GM21576 (cell line): Measurements from ENCODE around the gene IKZF1.

Source experiments
- ATAC-seq: cut with Tn5 transposase; IDR thresholded peaks from one replicate; pipeline ENCODE4 v1.9.1; 2021; ENCODE audit warnings: mild to moderate bottlenecking, moderate library complexity; ENCODE audit not compliant: unreplicated experiment

The IKZF1 gene

GRCh38 chr7:50307368-50308032 is 3.0 kb downstream of the IKZF1 start:
- peak; percentile 34 for ATAC-seq

DNA sequence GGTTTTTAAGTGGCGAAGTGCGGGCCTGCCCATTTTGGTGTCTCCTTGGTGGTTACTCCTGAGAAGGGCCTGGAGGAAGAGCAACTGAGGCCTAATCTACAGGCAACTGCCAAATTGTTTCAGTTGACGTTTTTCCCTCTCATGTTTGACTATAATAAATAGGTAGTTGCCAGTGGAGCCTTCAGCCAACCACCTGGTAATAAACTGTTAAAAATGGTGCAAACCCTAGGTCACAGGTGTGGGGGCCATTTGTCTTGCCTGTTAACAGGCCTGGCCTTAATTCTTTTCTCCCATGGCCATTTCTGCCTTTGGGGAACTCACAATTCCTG is 3.7 kb downstream of the IKZF1 start:
- no peak for ATAC-seq

GRCh38 chr7:50308532-50309385 is 4.2 kb downstream of the IKZF1 start:
- peak; percentile 17 for ATAC-seq

- no peak for ATAC-seq
These were observed 5.2 kb downstream of the IKZF1 start for GRCh38 chr7:50309721-50310120.

- no peak for ATAC-seq
These were observed 5.8 kb downstream of the IKZF1 start for GRCh38 chr7:50310361-50310760.

DNA sequence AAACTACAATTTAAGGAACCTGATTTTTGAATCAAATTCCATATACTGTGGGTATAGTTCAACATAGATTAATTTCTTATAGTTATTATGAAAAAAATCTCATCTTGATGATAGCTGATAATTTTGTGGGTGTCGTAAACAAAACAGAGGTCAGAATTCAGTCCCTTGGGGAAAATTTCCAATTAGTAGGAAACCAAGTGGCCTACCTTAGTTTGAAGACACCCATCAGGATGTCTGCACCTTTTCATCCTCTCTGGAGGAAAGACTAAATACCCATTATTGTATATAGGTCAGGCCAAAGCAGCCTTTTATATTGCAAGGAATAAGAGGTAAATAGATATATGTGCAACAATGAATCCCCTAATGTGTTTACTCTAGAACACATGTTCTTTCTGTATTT is 6.4 kb downstream of the IKZF1 start:
- ATAC-seq = no peak

- no peak for ATAC-seq
These were observed 8.0 kb downstream of the IKZF1 start for GRCh38 chr7:50312250-50313162.

- no peak for ATAC-seq
These were observed 10.5 kb downstream of the IKZF1 start for GRCh38 chr7:50314836-50315592.

- no peak for ATAC-seq
These were observed 11.5 kb downstream of the IKZF1 start for GRCh38 chr7:50315739-50316671.

GRCh38 chr7:50317221-50317678 is 12.7 kb downstream of the IKZF1 start:
- ATAC-seq = peak; percentile 67

DNA sequence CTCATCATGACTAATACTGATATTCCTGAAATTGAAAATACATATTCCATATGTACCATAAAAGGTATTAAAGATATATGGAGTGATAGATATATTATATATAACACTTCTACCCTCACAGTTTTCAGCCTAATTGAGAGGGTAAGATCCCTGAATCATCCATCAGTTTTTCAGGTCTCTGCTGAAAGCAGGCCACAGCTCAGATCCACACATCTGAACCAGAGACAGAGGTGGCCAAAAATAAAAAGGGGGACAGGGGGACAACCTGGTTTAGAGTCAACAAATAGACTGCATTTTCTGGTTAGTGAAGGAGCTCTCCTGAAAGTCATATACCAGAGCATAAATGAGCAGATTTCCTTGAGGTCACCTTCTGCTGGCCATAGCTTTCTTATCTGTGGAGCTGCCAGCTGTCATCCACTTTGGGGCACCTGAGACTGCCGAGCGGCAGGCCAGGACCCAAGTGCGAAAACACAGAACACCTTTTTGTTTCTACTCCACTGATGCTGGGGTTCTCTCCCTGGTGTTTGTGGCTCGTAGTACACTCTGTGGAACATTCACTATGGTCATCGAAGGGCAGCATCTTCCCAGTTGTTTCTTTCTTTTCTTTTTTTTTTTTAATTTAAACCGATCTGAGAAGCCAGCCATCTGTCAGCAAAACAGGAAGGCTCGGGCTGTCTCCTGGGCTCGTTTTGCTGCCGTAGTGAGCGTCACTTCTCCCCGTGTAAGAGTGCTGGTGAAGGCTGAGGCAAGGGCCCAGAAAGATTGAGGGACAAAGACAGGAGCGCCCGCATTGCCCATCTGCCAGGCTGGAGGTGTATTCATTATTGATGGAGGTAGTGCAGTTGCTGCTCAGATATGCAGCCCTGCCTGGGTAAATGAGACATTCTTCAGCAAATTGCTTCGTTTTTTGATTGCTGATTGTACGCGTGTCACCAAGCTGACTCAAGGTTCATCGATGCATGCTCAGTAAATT is 13.5 kb downstream of the IKZF1 start:
- no peak for ATAC-seq

- ATAC-seq = no peak
These were observed 17.1 kb downstream of the IKZF1 start for GRCh38 chr7:50321487-50322067.

DNA sequence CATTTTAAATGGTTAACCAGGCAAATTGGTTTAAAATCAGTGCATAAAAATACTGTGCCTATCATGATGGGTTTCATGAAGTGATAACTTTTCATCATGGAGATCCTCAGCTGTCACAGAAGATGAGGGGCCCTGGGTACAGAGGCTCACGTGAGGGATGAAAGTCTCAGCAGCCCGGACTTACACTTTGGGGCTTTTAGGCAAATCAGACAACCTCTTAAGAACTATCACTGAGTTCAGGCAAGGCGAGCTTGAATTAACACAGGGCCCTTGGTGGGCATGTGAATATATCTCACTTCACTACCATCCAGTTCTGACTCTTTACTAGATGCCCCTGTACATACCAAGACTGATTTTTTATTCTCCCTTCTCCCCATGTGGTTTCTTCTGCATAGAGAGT is 19.6 kb downstream of the IKZF1 start:
- no peak for ATAC-seq

DNA sequence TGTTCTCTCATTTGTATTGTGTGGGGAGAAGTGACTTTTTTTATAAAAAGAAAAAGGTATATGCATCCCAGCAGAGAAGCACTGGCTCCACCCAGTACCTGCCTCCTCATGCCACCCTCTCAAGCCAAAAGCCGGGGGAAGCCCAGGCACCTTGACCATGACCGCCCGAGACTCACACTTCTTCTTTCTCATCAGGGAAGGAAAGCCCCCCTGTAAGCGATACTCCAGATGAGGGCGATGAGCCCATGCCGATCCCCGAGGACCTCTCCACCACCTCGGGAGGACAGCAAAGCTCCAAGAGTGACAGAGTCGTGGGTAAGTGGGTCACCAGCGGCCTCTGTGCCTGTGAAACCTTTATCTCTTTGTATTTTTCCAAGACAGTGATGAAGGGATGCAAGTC is 22.9 kb downstream of the IKZF1 start:
- peak; percentile 34 for ATAC-seq

DNA sequence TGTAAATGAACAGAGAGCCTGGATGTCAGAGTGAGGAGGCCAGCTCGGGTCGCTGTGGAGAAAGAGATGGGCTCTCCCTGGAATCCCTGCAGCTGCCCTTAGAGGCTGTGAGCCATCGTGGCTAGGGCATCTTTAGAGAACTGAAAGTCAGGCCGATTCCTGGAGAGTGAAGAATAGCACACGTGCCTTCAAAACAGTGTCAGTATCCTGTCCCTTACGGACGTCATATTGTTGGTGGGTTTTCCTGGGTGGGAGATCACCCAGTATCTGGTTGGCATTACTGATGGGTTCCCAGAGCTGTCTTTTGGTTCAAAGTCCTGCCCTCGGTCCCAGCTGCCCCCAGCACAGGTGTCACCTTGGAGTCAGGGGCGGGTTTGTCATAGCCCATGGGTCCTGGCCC is 25.3 kb downstream of the IKZF1 start:
- ATAC-seq = peak; percentile 31

DNA sequence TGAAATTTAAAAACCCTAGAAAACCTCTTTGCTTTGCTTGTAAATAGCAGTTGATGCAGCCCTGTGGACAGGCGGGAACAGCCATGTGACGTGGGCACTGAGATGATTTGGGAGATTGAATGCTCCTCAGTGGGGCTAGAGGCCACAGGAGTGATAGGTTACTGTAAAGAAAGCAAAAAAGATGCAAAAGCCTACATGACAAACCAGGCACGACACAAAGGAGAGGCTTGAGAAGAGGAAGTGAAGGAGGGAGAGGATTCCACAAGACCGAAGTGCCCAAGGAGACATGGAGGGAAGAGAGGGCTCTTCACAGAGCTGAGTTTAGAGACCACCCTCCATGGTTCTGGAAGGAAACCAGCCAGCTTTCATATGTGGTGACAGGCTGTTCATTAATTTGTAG is 25.7 kb downstream of the IKZF1 start:
- no peak for ATAC-seq

GRCh38 chr7:50330696-50331095 is 26.2 kb downstream of the IKZF1 start:
- ATAC-seq = no peak
